ENCODE measurements around the gene MEST.

DNA sequence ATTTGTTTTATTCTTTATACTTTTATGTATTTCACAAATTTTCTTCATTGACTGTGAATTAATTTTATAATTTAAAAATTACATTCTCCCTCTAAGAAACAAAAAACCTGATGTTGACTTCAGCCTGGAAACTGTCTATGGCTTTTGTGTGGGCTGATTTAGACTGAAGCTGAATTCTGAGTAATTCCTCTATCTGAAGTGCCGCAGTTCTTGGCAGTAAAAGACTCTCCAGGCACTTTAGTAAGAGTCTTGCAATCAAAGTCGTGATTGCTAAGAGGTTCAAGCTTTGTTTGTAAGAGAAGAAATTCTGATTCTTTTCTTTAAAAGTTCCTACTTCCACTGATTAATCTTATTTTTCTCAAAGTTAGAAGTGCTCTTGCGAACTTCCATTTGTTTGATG lies 47.7 kb upstream of the MEST start:
- TF ChIP-seq POLR2AphosphoS5 (IDR thresholded peaks at IDR 0.05) (no peak), EZH2 (IDR thresholded peaks at IDR 0.05; ENCODE audit: borderline replicate concordance, insufficient read depth, low read length, poor library complexity, severe bottlenecking) (no peak), RAD21 (conservative IDR thresholded peaks at IDR 0.05) (no peak), MXI1 (conservative IDR thresholded peaks at IDR 0.05; ENCODE audit: poor library complexity, severe bottlenecking) (no peak), SMC3 (conservative IDR thresholded peaks at IDR 0.05; ENCODE audit: poor library complexity) (no peak), TAF1 (IDR thresholded peaks at IDR 0.05; ENCODE audit: low read depth) (no peak), EP300 (conservative IDR thresholded peaks at IDR 0.05; ENCODE audit: poor library complexity, severe bottlenecking) (no peak)
- TF ChIP-seq, protein P1, sequence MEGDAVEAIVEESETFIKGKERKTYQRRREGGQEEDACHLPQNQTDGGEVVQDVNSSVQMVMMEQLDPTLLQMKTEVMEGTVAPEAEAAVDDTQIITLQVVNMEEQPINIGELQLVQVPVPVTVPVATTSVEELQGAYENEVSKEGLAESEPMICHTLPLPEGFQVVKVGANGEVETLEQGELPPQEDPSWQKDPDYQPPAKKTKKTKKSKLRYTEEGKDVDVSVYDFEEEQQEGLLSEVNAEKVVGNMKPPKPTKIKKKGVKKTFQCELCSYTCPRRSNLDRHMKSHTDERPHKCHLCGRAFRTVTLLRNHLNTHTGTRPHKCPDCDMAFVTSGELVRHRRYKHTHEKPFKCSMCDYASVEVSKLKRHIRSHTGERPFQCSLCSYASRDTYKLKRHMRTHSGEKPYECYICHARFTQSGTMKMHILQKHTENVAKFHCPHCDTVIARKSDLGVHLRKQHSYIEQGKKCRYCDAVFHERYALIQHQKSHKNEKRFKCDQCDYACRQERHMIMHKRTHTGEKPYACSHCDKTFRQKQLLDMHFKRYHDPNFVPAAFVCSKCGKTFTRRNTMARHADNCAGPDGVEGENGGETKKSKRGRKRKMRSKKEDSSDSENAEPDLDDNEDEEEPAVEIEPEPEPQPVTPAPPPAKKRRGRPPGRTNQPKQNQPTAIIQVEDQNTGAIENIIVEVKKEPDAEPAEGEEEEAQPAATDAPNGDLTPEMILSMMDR (IDR thresholded peaks at IDR 0.05; ENCODE audit: poor library complexity, severe bottlenecking) = no peak
- TF ChIP-seq, protein P2, sequence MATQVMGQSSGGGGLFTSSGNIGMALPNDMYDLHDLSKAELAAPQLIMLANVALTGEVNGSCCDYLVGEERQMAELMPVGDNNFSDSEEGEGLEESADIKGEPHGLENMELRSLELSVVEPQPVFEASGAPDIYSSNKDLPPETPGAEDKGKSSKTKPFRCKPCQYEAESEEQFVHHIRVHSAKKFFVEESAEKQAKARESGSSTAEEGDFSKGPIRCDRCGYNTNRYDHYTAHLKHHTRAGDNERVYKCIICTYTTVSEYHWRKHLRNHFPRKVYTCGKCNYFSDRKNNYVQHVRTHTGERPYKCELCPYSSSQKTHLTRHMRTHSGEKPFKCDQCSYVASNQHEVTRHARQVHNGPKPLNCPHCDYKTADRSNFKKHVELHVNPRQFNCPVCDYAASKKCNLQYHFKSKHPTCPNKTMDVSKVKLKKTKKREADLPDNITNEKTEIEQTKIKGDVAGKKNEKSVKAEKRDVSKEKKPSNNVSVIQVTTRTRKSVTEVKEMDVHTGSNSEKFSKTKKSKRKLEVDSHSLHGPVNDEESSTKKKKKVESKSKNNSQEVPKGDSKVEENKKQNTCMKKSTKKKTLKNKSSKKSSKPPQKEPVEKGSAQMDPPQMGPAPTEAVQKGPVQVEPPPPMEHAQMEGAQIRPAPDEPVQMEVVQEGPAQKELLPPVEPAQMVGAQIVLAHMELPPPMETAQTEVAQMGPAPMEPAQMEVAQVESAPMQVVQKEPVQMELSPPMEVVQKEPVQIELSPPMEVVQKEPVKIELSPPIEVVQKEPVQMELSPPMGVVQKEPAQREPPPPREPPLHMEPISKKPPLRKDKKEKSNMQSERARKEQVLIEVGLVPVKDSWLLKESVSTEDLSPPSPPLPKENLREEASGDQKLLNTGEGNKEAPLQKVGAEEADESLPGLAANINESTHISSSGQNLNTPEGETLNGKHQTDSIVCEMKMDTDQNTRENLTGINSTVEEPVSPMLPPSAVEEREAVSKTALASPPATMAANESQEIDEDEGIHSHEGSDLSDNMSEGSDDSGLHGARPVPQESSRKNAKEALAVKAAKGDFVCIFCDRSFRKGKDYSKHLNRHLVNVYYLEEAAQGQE (IDR thresholded peaks at IDR 0.05; ENCODE audit: borderline replicate concordance) = no peak
